Activated T-cell treated with anti-CD3 and anti-CD28 coated beads, Interleukin-2, amount 50 U/mL, for 1 hour (primary cell): ENCODE measurements around the gene RBM43.
"Not testable (repeated sequence)": the region's sequence is repeated elsewhere in the genome, so short reads cannot be mapped to it uniquely, and the experiment has no call there.

ENCODE experiments used
- DNase-seq: peaks from one replicate; pipeline ENCODE4 v3.0.0-alpha.2; 2020

The RBM43 gene

GRCh38 chr2:151261231-151261976 is at the start of gene RBM43:
TSS of gene RBM43 (minus strand) at chr2:151261863. CDS start at chr2:151261727, 136 bp downstream.
- peak; percentile 79 for DNase-seq

DNA sequence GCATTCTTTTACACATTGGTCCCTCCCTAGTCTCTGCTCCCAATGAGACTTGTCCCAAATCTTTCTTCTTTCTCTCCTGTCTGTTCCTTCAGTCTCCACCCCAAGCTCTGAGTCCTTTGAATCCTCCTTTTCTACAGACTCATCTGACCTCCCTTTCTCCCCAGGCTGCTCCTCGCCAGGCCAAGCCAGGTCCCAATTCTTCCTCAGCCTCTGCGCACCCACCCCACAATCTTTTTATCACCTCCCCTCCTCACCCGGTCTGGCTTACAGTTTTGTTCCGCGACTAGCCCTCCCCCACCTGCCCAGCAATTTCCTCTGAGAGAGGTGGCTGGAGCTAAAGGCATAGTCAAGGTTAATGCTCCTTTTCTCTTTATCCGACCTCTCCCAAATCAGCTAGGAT is 48.6 kb upstream of the RBM43 start:
- DNase-seq: not testable (repeated sequence)

- DNase-seq: no peak
Measured at GRCh38 chr2:151306621-151307020, 45.0 kb upstream of the RBM43 start.

DNA sequence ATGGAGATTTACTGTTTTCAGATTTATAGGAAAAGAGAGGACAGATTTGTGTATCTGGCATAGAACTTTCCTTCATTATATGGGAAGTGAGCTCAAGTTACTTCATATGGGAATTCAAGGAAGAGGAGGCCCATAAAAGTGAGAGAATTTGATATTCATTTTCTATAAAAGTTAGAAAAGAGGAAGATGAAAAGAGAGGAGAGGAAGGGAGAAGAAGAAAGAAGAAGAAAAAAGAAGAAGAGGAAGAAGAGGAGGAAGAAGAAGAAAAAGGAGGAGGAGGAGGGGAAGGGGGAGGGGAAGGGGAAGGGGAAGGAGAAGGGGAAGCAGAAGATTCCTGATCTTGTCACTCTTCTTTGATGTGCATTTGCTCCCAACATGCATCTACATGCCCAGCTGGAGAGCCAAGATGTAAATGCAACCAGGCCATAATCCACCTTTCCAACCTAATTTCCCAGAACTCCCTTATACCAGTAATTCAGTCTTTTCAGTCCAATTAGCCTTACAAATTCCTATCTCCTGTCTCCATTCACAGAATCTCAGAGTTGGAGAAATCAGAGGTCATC is 43.5 kb upstream of the RBM43 start:
- DNase-seq: no peak

- no peak for DNase-seq
Measured at GRCh38 chr2:151302879-151303278, 41.2 kb upstream of the RBM43 start.

- no peak for DNase-seq
Measured at GRCh38 chr2:151302404-151302803, 40.7 kb upstream of the RBM43 start.

DNA sequence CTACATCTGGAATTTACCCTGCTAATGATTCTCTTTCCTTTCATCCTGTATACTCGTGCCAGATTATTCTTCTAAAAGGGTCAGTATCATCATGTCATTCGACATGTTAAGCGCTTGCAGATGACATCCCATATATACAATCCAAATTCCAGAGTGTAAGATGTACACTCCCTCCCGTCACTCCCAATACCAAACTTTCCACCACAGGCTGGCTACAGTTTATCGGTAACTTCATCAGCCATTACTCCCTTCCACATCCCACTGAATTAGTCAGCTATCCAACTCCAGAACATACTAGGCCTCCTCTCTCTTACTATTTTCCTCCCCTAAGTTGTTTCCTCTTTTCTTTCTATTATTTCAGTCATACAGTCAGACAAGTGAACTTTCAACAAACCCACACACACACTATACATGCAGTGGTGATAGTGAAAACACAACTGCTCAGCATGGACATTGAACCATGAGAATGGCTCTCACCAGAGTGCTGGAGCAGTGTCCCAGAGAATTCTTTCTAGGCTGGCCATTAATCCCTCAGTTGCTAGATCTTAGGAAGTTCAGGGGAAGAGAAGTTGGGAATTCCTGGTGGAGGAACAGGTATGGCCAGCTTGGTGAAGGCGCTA is 38.4 kb upstream of the RBM43 start:
- no peak for DNase-seq

DNA sequence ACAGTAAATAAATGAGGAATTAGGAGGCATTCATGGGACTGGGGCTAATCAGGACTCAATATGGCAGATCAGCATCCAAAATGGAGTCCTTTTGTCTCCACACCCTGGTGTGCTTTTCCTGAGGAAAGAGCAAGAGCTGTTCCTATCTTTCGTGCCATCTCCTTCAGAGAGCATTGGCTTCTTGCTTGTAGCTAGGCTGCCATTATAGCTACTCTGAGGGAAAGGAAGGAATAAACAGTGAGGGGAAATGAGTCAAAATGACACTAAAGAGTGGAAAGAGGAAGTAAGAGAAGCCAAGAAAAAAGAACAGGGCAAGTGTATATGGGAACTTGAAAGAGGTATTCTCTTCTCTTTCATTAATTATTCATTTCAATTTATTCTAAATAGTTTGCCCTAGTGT is 36.2 kb upstream of the RBM43 start:
- no peak for DNase-seq

GRCh38 chr2:151295926-151296325 is 34.3 kb upstream of the RBM43 start:
- not testable (repeated sequence) for DNase-seq

DNA sequence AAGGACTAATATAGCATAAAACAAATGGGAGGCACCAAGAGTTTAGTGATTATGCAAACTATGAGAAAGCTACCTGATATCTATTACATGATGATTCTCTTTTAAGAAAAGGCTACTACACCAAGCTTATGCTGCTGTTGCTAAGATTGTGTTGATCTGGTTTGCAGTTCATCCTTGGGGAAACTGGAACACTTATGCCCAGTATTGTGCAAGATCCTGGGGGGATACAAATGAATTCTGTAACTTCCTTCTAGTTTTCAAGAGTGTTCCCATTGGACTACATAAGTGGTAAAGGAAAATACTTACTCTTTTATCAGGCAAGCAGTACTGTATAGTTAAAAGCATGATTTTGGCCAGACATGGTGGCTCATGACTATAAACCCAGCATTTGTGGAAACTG is 30.9 kb upstream of the RBM43 start:
- DNase-seq: no peak

GRCh38 chr2:151292141-151292540 is 30.5 kb upstream of the RBM43 start:
- no peak for DNase-seq

DNA sequence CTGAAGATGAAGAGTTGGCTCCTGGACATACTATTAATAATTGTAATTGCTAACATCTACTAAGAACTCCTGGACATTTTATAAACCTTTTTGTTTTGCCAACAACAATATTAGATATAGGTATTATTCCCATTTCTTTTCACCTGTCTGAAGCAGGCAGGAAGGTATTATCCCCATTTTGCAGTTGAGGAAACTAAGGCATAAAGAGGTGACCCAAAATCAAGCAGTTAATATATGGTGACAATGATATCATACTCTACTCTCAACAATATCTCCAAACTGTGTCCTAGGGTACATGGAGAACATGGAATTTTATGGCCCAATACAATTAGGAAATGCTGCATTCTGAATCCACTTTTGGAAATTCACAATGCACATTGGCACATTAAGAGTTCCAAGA is 29.6 kb upstream of the RBM43 start:
- no peak for DNase-seq

DNA sequence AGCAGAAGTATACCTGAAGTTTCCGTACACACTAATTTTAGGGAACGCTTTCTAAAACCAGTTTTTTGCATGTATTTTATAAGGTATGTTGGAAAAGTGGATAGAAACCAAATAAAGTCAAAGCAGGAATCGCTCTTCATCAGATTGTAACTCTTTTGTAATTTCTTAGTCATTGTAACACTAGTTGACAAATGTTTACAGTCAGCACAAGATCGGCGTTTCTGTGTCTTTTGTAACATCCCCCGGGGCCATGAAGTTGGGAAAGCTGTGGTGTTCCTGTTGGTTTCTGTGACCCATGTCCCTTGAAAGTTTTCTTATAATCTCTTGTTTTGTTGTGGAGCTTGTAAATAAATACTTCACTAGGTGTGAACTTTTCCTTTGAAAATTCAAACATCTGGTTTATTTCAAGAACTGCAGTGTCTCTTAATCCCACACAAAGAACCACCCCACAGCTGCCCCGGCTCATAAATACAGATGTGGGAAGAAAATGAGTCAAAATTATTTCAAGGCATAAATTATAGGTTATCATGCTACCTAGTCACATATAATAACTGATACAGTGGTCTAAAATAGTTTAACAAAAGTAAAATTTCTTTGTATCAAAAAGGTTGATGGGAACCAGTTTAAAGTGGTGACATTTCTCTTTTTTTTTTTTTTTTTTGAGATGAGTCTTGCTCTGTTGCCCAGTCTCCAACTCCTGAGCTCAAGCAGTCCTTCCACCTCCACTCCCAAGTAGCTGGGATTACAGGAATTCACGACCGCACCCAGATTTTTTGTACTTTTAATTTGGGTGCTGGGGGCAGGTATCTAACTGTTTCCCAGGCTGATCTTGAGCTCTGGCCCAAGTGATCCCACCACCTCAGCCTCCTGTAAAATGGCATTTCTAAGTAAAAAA is 28.6 kb upstream of the RBM43 start:
- DNase-seq: peak; percentile 21

DNA sequence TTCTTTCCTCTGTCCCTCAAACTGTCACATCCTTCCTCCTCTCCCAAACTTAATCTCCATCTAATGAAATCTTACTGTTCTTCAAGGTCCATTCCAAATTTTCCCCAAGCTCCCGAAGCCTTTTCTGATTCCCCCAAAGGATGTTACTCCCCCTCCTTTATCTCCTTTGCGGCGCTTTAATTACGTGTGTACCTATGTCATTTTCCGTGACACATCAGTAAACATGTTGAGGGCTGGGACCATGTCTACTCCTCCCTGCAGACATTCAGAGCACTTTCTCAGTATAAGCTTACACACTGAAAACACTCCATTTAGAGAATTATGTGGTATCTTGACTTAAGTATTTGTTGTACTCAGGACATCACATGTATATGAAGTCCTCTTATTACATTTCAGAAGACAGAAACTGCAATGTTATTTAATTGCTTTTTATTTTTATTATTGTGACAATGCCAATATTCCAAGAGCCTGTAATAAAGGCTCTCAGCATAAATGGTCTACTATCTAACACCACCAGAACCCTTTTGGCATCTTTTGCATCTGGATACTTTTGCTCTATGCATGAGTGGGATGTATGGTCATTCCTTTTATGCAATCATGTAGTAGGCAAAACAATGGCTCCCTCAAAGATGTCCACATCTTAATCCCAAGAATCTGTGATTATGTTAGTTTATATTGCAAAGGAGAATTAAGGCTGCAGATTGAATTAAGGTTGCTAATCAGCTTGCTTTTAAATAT is 26.0 kb upstream of the RBM43 start:
- DNase-seq: no peak

DNA sequence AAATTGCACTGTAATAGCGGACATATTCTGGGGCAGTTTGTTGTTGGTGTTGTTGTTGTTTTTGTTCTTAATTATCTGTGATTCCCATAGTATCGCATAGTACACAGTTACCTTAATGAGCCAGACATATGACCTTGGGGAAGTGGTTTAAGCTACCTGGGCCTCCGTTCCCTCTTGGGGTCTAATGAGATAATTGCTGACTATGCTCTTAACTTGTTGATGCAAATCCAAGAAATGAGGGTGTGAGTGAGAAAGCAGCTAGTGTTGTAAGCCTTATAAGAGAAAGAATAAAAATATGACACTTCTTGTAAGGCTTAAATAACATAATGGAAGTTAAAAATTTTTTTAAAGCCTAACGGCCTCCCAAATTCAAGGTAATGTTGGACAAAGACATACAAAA is 20.7 kb upstream of the RBM43 start:
- DNase-seq: no peak

DNA sequence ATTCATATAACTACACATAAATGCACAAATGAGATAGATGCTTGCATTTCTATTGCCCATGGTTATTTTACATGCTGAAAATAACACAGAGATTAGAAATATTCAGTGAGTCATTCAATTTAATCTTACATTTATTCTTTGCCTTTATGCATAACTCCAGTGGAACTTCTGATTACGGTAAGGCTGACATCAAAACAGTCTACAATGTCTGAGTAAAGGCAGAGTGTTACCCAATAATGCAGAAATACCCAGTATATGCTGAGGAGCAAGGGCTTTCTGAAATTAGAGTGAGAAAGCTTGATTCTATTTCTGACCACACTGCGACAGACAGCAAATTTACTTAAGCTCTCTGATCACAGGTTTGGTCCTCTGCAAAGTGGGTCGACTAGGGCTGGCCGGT is 18.6 kb upstream of the RBM43 start:
- DNase-seq: no peak

- DNase-seq: no peak
Measured at GRCh38 chr2:151278487-151278886, 16.8 kb upstream of the RBM43 start.

GRCh38 chr2:151277067-151277466 is 15.4 kb upstream of the RBM43 start:
- DNase-seq: no peak

- DNase-seq: no peak
Measured at GRCh38 chr2:151275291-151275690, 13.6 kb upstream of the RBM43 start.

GRCh38 chr2:151271824-151272223 is 10.2 kb upstream of the RBM43 start:
- no peak for DNase-seq

DNA sequence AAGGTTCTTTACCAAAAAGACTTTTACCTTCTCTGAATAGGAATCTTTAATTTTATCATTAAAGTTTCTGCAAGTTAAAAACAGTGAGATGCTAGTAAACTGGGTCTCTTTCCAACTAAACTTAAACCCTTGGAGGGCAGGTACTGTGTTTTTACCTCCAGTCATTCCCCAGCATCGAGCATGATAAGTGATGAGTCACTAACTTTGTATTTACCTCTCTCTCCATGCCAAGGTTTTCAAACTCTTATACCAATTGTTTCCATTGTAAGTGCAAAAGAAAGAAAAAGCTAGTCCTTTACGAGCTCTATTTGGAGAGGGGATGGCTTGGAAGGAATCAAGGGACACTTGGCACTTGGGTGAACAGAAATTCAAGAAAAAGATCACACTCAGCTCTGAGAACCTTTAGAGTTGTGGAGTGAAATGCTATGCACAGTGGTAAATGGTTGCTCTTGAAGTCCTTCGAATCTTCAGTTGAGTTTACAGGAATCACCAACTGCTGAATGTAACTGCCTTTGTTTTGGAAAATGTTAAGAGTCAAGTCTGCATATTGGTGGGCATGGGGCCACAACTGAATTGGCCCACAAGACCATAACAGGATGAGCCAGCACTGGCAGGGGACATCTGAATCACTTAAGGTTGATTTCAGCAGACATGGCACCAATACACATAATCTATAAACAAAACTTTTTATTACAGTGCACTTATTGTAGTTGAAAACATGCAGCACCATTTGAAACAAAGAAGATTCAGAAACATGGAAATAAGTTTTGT is 8.3 kb upstream of the RBM43 start:
- no peak for DNase-seq

DNA sequence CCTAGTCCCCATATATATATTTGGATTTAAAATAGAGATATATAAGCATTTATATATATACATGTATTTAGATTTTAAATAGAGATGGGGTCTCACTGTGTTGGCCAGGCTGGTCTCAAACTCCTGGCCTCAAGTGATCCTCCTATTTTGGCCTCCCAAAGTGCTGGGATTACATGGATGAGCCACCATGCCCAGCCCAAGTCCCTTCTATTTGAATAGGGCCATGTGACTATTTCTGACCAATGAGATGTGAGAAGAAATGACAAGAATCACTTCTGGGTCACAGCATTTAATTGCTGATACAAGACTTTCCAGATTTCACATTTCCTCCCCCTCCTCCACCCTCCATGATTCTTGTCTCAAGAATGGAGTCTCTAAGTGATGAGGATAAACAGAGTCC is 6.4 kb upstream of the RBM43 start:
- no peak for DNase-seq
